Measurements from ENCODE around the gene MYO1D.
A peak's percentile ranks its signal among the peaks of the same experiment; 100 is the strongest.
"Not testable (repeated sequence)": the region's sequence is repeated elsewhere in the genome, so short reads cannot be mapped to it uniquely, and the experiment has no call there.

MYO1D gene

GRCh38 chr17:32529604-32530003 lies 347.3 kb downstream of the MYO1D start:
- no peak for DNase-seq (ENCODE audit: low spot score)

DNA sequence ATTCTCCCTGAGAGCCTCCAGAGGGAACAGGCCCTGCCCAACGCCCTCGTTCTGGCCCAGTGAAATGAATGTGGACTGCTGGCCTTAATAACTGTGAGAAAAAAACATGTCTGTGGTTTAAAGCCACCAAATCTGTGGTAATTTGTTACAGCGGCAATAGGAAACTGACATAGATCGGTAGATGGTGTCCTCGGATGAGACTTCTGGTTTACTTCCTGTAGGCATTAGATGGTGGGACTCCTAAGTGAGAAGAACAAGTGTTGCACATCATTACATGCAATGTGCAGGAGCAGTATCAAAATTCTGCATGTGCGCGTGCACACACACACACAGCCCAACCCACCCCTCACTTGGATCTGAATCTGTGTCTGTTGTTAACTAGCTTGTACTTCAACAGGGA lies 348.1 kb downstream of the MYO1D start:
- no peak for DNase-seq (ENCODE audit: low spot score)

GRCh38 chr17:32527146-32527545 lies 349.8 kb downstream of the MYO1D start:
- DNase-seq (ENCODE audit: low spot score): no peak

GRCh38 chr17:32525122-32525521 lies 351.8 kb downstream of the MYO1D start:
- DNase-seq (ENCODE audit: low spot score): no peak

GRCh38 chr17:32524553-32524880 lies 352.4 kb downstream of the MYO1D start:
- DNase-seq (ENCODE audit: low spot score): not testable (repeated sequence)

DNA sequence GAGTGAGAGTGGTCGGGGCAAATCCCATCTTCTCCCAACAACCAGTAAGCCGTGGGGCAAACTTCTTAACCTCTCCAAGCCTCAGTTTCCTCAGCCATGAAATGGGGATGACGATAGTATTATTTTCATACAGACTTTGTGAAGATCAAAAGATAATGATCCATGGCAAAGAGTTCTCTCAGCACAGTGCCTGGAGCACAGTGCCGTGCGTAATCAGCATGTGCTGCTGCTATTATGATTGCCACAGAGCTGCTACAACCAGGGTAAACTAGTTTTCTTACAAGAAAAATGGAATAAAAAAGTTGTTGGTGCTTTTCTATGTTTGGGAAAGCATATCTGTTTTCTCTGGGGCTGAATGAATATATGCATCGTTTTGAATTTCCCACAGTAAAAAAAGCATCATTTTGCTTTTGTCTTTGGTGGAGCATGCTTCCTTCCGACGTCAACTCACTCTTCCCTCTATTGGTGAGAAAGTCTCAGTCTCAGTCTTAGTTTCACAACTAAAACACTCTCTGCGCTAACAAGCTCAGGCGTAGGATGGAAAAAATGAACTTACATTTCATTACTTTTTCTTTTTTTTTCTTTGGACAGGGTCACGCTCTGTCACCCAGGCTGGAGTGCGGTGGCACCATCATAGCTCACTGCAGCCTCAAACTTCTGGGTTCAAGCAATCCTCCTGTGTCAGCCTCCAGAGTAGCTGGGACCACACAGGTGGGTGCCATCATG lies 352.9 kb downstream of the MYO1D start:
- no peak for DNase-seq (ENCODE audit: low spot score)

GRCh38 chr17:32523017-32523680 lies 353.8 kb downstream of the MYO1D start:
- DNase-seq (ENCODE audit: low spot score): no peak

- no peak for DNase-seq (ENCODE audit: low spot score)
Observed at GRCh38 chr17:32520737-32521404, 356.1 kb downstream of the MYO1D start.

DNA sequence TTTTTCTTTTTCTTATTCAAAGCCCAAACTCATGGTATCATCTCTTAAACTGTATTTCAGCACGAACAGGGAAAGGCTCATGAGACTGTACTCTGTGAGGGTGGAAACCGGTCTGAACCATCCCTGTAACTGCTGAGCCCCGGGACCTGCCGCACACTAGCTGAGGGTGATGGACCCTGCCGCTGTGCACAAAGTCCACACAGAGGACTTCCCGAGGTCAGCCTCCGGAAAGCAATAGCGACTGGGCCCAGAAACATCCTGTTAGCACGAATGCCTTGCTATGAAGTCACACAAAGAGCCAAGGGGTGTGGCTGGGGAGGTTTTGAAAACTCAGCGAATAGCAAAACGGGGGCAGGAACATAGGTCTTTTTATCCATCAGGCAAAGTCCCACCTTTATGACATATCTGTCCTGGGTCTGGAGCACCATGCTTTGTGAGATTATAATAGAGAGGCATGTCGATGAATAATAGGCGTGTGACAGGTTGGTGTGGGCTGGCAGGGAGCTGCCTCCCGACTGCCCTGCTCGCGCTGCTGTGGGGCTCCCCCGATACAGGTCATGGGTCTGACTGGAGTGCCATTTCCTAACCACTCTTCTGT lies 356.7 kb downstream of the MYO1D start:
- DNase-seq (ENCODE audit: low spot score): peak; percentile 92

GRCh38 chr17:32519228-32520103 lies 357.5 kb downstream of the MYO1D start:
- DNase-seq (ENCODE audit: low spot score): peak; percentile 46

GRCh38 chr17:32518646-32519227 lies 358.2 kb downstream of the MYO1D start:
- DNase-seq (ENCODE audit: low spot score): no peak

GRCh38 chr17:32517982-32518381 lies 358.9 kb downstream of the MYO1D start:
- DNase-seq (ENCODE audit: low spot score): no peak

DNA sequence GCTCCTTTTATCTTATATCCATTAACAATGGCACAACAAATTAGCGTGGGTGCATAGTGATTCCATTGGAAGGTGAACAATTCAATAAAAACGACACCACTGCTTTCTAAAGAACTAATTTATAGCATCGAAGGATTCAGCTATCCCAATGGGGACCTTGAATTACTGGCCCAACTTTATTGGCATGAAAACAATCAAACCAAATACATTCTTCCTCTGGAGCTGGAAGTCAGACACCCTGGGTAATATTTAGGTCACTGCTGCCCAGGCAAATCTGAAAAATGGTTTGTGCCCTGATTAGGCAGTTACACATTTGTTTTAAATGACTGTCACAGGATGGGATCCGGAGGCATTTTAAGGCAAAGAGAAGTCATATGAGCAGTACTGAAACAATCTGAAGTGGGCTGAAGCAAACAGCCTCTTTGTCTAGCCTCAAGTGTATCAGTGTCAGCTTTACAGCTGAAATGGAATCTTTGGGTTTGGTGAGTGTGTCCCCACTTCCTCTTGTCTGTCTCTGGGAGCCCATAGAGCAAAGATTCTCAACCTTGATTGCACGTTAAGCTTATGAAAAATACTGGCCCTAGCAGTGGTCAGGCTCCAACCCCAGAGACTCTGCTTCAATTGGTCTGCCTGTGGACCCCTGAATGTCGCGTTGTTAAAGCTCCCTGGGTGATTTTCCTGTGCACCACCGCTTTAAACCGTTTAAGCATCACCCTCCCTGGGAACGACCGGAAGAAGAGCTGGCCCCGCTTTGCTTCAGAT lies 359.8 kb downstream of the MYO1D start:
- DNase-seq (ENCODE audit: low spot score): no peak

GRCh38 chr17:32516450-32516849 lies 360.5 kb downstream of the MYO1D start:
- no peak for DNase-seq (ENCODE audit: low spot score)

DNA sequence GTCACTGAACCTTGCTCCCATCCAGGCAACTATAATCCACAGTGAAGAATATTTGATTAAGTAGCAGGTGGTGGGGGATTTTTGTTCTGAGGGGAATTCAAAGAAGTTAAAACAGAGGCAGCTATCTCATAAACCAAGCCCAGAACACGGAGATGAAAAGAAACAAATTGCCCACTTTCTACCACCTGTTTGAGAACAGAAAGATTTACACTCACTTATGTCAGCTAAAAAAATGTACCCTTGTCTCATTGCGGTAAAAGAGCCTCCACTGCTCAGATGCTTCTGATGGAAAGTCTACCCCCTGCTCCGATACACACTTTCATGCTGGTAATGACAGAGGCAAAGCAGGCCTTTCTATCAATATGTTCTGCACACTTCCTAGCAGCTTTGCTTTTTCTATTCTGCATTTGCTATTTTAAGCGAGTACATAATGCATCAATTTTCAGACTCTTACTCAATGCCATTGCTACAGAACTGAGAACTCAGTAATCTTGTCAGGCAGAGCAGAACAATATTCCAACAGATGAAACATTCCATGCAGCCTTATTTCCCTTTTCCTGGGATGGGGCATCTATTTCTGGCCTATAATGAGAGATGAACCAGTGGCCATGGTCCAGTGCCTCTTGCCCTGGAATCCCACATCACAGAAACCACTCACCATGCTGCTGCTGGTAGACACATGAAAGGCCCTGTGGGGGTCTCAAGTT lies 361.1 kb downstream of the MYO1D start:
- no peak for DNase-seq (ENCODE audit: low spot score)

DNA sequence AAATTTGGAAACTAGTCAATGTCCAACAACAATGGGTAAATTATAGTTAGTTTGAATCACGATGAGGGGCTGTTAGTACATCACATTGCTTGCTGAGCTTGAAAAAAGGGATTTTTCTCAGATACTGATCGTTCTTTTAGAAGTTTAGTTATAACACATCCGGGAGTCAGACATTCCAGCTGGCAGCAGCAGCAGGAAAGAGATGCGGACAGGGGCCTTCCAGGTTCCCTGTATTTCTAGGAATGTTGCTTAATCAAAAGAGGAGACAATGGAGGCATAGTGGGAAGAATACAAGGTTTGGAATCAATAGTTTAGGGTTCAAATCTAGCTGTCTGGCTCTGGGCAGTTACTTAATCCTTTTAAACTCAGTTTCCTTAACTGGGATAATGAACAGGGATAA lies 362.3 kb downstream of the MYO1D start:
- DNase-seq (ENCODE audit: low spot score): no peak

- no peak for DNase-seq (ENCODE audit: low spot score)
Observed at GRCh38 chr17:32513579-32513978, 363.3 kb downstream of the MYO1D start.

DNA sequence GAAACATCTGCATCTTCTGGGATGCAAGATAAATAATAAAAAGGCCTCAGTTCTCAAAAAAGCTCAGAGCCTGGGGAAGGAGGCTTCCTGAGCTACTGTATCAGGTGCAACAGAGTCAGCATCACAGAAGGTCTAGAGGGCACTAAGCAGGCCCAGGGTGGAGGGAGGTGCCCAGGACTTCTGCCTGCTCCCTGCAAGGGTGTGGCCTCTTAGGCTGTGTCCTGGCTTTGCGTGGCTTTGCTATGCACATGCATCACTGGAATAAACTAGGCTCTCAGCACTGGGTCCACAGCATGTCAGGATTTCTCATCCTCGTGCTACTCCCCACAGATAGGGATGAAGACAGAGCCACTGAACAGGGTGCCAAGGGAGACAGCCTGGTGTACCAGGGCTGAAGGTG lies 364.6 kb downstream of the MYO1D start:
- DNase-seq (ENCODE audit: low spot score): no peak

DNA sequence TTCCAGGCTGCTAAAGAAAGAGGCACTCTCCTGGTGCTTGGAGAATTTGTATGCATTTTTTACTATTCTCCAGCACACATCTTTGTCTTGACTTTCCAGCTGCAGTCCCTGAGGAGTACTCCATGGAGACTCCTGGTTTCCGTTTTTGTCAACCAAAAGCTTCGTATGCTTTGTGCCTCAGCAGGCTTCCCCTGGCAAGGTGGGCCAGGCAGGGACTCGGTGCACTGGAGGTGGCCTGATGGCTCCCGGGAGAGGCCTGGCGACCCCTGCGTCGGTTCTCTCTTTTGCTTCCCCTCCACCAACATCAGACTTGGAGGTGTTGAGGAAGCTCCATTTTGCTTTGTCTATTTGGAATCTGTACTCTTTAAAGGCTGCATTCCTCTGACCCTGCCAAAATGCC lies 366.5 kb downstream of the MYO1D start:
- DNase-seq (ENCODE audit: low spot score): no peak

DNA sequence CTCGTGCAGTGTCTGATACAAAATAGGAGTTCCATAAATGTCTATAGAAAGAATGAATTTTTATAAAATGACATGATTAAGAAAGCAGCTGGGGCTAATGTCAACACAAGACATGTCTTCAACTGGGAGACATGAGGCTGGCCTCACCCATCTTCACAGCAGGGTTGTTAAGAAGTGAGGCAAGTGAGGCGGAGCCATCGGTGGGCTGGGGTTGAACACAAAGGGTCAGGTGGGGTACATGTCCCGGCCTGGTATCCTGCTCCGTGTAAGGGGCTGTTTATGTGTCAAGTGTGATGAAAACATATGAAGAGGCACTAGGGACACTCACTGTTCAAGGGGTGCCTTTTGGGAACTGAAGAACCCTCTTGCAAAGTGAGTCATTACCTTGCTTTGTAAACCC lies 368.0 kb downstream of the MYO1D start:
- DNase-seq (ENCODE audit: low spot score): no peak

Data from kidney capillary endothelial cell (primary cell).